Measurements from ENCODE around the gene AGER.
A peak's percentile ranks its signal among the peaks of the same experiment; 100 is the strongest.
"Not testable (repeated sequence)": the region's sequence is repeated elsewhere in the genome, so short reads cannot be mapped to it uniquely, and the experiment has no call there.

AGER gene

DNA sequence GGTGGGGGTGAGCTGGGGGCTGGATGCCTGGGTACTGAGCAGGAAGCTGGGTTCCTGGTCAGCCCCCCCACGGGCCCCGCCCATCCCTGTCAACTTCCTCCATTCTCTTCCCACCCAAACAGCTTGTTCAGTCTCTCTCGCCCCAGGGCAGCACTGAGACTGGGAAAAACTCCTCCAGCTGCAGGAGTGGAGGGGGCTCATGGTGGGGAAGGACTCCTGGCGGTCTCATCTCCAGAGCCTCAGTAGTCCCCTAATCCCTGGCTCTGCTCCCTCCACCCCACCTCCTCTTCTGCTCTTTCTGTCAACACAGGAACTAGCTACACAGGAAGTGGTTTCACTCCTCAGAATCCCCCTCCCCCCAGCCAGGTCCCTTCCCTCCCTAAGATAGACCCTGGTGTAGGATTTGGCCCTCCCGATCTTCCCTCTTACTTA lies 8.6 kb upstream of the AGER start, which contains the start of gene GPSM3:
Gene GPSM3, minus strand, starts transcription at position 36 of the 432 bp plus-strand sequence. CDS start 130 bp downstream, outside the sequence.
- Histone ChIP-seq H3K9me3 (ENCODE audit: control insufficient read depth, low read length) (no peaks in the 10 kb centered on the region), H3K27ac (ENCODE audit: insufficient read depth, low read length, poor library complexity, severe bottlenecking) (peak within 1 kb of the TSS; percentile 95), H3K27me3 (replicated peaks; ENCODE audit: control insufficient read depth, insufficient read depth, low read length, poor library complexity, severe bottlenecking) (no peaks in the 10 kb centered on the region), H3K4me1 (ENCODE audit: control insufficient read depth, insufficient read depth, low read length, poor library complexity, severe bottlenecking) (peaks cover 44% of the 10 kb centered on the region), H3K36me3 (ENCODE audit: control insufficient read depth, insufficient read depth, low read length) (peaks cover 5% of the 10 kb centered on the region), H3K4me3 (ENCODE audit: insufficient read depth, low read depth, low read length, poor library complexity, severe bottlenecking) (peak within 1 kb of the TSS; percentile 96)
- DNase-seq: peak; percentile 22 to 49 (median 37)

DNA sequence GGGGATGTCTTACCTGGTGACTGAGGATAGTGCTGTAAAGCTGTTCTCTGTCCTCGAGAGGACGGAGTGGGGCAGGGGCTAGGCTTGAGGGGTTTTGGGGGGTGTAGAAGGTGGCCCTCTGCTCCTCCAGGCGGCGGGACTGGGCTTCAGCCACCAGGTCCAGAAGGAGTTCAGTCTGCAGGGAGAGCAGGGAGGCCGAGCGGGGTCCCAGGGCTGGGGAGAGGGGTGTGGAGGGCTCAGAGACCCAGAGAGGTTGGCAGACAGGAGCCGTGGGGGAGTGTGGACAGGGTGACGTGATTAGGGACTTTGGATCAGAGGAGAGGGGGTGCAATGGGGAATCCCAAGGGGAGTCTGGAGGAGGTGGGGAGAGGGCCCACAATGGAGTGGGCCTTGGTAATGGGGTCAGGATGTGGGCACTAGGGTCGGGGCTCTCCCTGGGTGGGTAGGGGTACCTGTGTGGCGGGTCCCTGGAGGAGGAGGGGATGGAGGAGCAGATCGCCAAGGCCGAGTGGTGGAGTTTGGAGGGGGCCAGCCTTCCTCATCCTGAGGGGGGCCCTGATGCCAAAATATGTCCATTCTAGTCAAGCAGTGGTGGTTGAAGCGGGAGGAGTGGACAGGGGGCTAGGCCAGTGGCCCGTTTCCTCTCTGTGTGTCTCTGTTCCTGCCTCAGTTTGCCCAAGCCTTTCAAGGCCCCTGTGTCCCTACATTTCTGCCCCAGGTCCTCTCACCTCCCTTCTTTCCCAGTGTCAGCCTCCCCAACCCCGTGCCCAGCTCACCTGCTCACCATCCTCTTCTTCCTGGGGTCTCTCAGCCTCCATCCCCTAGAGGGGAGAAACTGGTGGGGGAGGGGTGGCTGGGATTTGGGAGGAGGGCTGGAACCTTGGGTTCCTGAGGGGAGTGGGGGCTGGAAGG lies 7.9 kb upstream of the AGER start:
- Histone ChIP-seq H3K4me3 (ENCODE audit: insufficient read depth, low read depth, low read length, poor library complexity, severe bottlenecking) (peak overlapping the region; percentile 96), H3K4me1 (ENCODE audit: control insufficient read depth, insufficient read depth, low read length, poor library complexity, severe bottlenecking) (peaks cover 50% of the 10 kb centered on the region), H3K27me3 (replicated peaks; ENCODE audit: control insufficient read depth, insufficient read depth, low read length, poor library complexity, severe bottlenecking) (no peaks in the 10 kb centered on the region), H3K36me3 (ENCODE audit: control insufficient read depth, insufficient read depth, low read length) (peaks cover 12% of the 10 kb centered on the region), H3K27ac (ENCODE audit: insufficient read depth, low read length, poor library complexity, severe bottlenecking) (peak overlapping the region; percentile 95), H3K9me3 (ENCODE audit: control insufficient read depth, low read length) (no peaks in the 10 kb centered on the region)
- peak; percentile 20 to 36 (median 23) for DNase-seq

GRCh38 chr6:32190911-32191677 lies 7.0 kb upstream of the AGER start:
- Histone ChIP-seq H3K36me3 (ENCODE audit: control insufficient read depth, insufficient read depth, low read length) (peaks cover 21% of the 10 kb centered on the region), H3K27ac (ENCODE audit: insufficient read depth, low read length, poor library complexity, severe bottlenecking) (peak overlapping the region; percentile 95), H3K4me1 (ENCODE audit: control insufficient read depth, insufficient read depth, low read length, poor library complexity, severe bottlenecking) (peaks cover 54% of the 10 kb centered on the region), H3K4me3 (ENCODE audit: insufficient read depth, low read depth, low read length, poor library complexity, severe bottlenecking) (peak overlapping the region; percentile 96), H3K27me3 (replicated peaks; ENCODE audit: control insufficient read depth, insufficient read depth, low read length, poor library complexity, severe bottlenecking) (no peaks in the 10 kb centered on the region), H3K9me3 (ENCODE audit: control insufficient read depth, low read length) (no peaks in the 10 kb centered on the region)
- no peak for DNase-seq

DNA sequence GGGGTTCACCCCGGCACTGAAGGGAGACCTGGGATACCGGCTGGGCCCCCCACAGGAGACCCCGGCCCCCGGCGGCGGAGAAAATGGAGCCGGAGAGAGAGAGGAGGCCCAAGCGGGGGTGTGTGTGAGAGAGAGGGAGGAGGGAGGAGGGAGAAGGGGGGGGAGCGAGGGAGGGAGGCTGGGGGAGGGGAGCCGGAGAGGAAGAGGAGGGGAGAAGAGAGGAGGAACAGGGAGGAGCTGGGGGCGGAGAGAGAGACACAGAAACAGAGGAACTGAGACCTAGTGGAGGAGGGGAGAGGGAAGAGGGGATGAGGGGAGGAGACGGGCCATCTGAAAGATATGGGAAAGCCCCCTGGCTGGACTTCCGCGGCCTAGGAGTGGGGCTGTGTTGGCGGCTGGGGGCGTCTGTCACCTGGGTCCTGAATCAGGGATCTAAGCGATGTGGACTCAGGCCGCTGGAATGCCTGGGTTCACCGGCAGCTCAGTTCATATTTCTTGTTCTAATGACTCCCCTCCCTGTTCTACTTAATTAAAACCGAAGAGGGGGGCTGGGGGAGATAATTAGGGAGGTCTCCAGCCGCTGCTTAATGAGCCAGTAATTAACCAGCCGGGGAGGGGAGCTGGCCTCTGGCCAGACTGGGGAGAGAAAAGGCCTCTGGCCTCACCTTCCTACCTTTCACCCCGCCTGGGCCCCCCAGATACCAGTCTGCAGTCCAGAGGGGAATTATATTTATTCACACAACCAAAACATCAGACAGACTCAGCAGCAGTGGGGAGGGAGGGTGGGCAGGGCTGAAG lies 6.2 kb upstream of the AGER start, which contains the start of gene PBX2:
Gene PBX2, minus strand, starts transcription at position 149 of the 798 bp plus-strand sequence. CDS start 287 bp downstream, outside the sequence.
- Histone ChIP-seq H3K4me1 (ENCODE audit: control insufficient read depth, insufficient read depth, low read length, poor library complexity, severe bottlenecking) (peaks cover 55% of the 10 kb centered on the region), H3K36me3 (ENCODE audit: control insufficient read depth, insufficient read depth, low read length) (peaks cover 21% of the 10 kb centered on the region), H3K9me3 (ENCODE audit: control insufficient read depth, low read length) (no peaks in the 10 kb centered on the region), H3K27me3 (replicated peaks; ENCODE audit: control insufficient read depth, insufficient read depth, low read length, poor library complexity, severe bottlenecking) (no peaks in the 10 kb centered on the region), H3K27ac (ENCODE audit: insufficient read depth, low read length, poor library complexity, severe bottlenecking) (peak within 1 kb of the TSS; percentile 95), H3K4me3 (ENCODE audit: insufficient read depth, low read depth, low read length, poor library complexity, severe bottlenecking) (peak within 1 kb of the TSS; percentile 96)
- DNase-seq: peak; percentile 62 to 77 (median 67)

- H3K4me1 ChIP-seq (ENCODE audit: control insufficient read depth, insufficient read depth, low read length, poor library complexity, severe bottlenecking): peaks cover 49% of the 10 kb centered on the region
- no peak for DNase-seq
- no peaks in the 10 kb centered on the region for H3K27me3 ChIP-seq (replicated peaks; ENCODE audit: control insufficient read depth, insufficient read depth, low read length, poor library complexity, severe bottlenecking)
Measured at GRCh38 chr6:32189742-32190053, 5.6 kb upstream of the AGER start.

DNA sequence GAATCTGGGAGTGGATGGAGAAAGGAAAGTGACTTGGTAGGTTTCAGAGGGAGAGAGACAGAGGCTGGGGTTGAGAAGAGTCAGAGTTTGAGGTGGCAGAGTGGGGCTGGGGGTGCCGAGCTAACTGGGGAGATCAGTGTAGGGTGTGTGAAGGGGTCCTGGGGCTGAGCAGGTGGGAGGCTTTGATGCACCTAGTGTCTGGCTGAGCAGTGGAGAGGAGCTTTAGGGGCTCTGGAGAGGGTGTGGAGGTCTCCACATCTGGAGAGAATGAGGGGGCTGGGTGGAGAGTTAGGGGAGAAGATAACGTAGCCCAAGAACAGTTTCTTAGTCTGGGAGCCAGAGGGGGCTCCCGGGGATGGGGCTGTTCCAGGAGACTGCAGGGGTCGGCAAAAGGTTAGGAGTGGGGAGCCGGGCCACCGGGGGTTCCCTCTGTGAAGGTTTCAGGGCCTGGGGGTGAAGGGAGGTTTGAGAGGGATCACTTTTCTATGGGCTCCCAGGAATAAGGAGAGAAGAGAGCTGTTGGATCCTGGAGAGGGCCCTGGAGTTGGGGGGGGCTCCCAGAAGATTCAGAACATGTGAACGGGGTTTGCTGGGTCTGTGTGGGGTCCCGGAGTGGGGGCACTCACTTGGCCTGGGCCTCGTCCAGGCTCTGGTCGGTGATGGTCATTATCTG lies 5.2 kb upstream of the AGER start:
- Histone ChIP-seq H3K36me3 (ENCODE audit: control insufficient read depth, insufficient read depth, low read length) (peaks cover 24% of the 10 kb centered on the region), H3K9me3 (ENCODE audit: control insufficient read depth, low read length) (no peaks in the 10 kb centered on the region), H3K4me3 (ENCODE audit: insufficient read depth, low read depth, low read length, poor library complexity, severe bottlenecking) (peak overlapping the region; percentile 96), H3K27me3 (replicated peaks; ENCODE audit: control insufficient read depth, insufficient read depth, low read length, poor library complexity, severe bottlenecking) (no peaks in the 10 kb centered on the region), H3K4me1 (ENCODE audit: control insufficient read depth, insufficient read depth, low read length, poor library complexity, severe bottlenecking) (peaks cover 45% of the 10 kb centered on the region), H3K27ac (ENCODE audit: insufficient read depth, low read length, poor library complexity, severe bottlenecking) (peak overlapping the region; percentile 95)
- no peak for DNase-seq

More at GRCh38 chr6:32189742-32190053, 5.6 kb upstream of the AGER start:
- Histone ChIP-seq H3K36me3 (ENCODE audit: control insufficient read depth, insufficient read depth, low read length) (peaks cover 21% of the 10 kb centered on the region), H3K27ac (ENCODE audit: insufficient read depth, low read length, poor library complexity, severe bottlenecking) (peak overlapping the region; percentile 95), H3K4me3 (ENCODE audit: insufficient read depth, low read depth, low read length, poor library complexity, severe bottlenecking) (peak overlapping the region; percentile 96), H3K9me3 (ENCODE audit: control insufficient read depth, low read length) (no peaks in the 10 kb centered on the region)

DNA sequence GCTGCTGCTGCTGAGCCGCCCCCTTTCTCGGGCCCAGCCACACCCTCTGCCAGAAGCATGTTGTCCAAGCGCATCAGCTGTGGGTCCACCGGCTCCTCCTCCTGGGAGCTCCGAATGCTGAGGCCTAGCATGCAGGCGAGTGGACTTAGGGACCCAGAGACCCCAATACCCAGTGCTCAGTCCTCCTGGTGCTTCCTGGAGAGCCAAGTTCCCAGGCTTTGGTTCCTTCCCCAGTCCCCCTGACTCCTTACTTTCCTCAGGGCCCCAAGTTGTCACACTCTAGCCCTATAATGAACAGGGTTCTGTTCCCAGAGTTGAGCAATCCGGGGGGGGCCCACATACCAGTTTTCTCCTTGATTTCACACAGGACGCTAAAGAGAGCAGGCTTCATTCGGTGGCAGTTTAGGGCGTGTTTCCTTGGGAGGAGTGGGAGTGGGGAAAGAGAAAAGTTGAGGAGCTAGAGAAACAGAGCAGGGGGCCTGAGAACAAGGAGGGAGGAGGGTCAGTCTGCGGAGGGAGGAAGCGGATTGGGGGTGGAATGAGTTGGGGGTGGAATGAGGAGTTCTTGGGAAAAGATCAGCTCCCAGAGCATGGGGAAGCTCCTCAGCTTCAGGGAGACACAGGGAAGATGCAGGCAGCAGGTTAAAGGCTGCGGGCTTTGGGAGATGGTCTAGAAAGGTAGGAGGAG lies 4.5 kb upstream of the AGER start:
- peaks cover 43% of the 10 kb centered on the region for H3K4me1 ChIP-seq (ENCODE audit: control insufficient read depth, insufficient read depth, low read length, poor library complexity, severe bottlenecking)
- H3K27me3 ChIP-seq (replicated peaks; ENCODE audit: control insufficient read depth, insufficient read depth, low read length, poor library complexity, severe bottlenecking): no peaks in the 10 kb centered on the region
- H3K36me3 ChIP-seq (ENCODE audit: control insufficient read depth, insufficient read depth, low read length): peaks cover 31% of the 10 kb centered on the region
- peak overlapping the region; percentile 95 for H3K27ac ChIP-seq (ENCODE audit: insufficient read depth, low read length, poor library complexity, severe bottlenecking)
- H3K4me3 ChIP-seq (ENCODE audit: insufficient read depth, low read depth, low read length, poor library complexity, severe bottlenecking): peak overlapping the region; percentile 96
- H3K9me3 ChIP-seq (ENCODE audit: control insufficient read depth, low read length): no peaks in the 10 kb centered on the region
- no peak for DNase-seq

DNA sequence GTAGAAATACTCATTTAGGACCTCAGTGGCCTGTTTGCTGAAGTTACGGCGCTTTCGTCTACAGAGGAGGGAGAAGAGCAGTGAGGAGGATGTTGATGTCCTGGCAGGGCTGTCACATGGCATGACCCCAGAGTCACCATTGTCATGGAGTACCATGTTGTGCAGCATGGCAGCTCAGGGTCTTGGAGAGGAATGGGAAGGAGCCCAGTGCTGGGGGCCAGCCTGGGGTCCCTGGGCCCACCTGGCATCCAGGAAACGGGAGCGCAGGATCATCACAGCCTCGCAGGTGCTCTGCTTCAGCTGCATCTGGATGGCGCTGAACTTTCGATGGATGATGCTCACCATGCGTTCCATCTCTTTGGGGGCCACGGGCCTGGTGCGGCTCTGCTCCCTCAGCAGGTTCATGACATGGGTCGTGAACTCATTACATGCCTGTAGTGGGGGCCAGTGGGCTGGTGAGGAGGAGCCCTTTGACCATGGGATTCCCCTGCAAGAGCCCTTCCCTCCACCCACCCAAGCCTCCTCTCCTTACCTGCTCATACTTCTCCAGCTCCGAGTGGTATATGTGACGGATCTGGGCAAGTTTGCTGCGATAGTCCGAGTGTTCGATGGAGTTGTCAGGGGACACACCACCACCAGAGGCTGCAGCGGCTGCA lies 3.8 kb upstream of the AGER start:
- not testable (repeated sequence) for DNase-seq; H3K9me3 ChIP-seq (ENCODE audit: control insufficient read depth, low read length); H3K27me3 ChIP-seq (replicated peaks; ENCODE audit: control insufficient read depth, insufficient read depth, low read length, poor library complexity, severe bottlenecking)
- Histone ChIP-seq H3K4me1 (ENCODE audit: control insufficient read depth, insufficient read depth, low read length, poor library complexity, severe bottlenecking) (peaks cover 36% of the 10 kb centered on the region), H3K27ac (ENCODE audit: insufficient read depth, low read length, poor library complexity, severe bottlenecking) (peak overlapping the region; percentile 95), H3K4me3 (ENCODE audit: insufficient read depth, low read depth, low read length, poor library complexity, severe bottlenecking) (peak overlapping the region; percentile 96), H3K36me3 (ENCODE audit: control insufficient read depth, insufficient read depth, low read length) (peaks cover 38% of the 10 kb centered on the region)
